Measurements from ENCODE around the gene LRFN3. TPM values are rescaled to one million over a fixed set of nuclear protein-coding genes. Genes with fewer than 3 reads are reported as not detected.

Gene LRFN3
- total and polyA plus RNA-seq, 2 of the 13 experiments (the other 11 are each of a cell fraction or from before 2014, with no cell fraction given), result 0.74 to 1.6 TPM

- POLR2A ChIA-PET, result no interaction called here
- WGBS (ENCODE audit: low lambda C conversion rate), result no CpG with 5 or more reads among the region's 5 CpGs
- no peaks in the 10 kb centered on the region for H3K9me3 ChIP-seq (ENCODE audit: low read length)
- H3K79me2 ChIP-seq (ENCODE audit: insufficient read depth, low read length), result no peaks in the 10 kb centered on the region
- intact Hi-C loops (cut with micrococcal nuclease; ENCODE audit: unreplicated experiment) (no loop called here), in situ Hi-C loops (cut with HindIII; ENCODE audit: extremely low pct_ligation_motif_present, low pct_unique_long_range_greater_than_20kb) (no loop called here)
- DNase-seq (ENCODE audit: low spot score) (no peak), FAIRE-seq (no peak), ATAC-seq (no peak)
- CTCF ChIA-PET (ENCODE audit: low intra/inter-chr PET ratio, low total read pairs), result no interaction called here
- BruUV-seq (replicated peaks), result no TSS peak
- H2AFZ ChIP-seq (ENCODE audit: low read length), result no peak overlapping the region
- H3K4me1 ChIP-seq (ENCODE audit: insufficient read depth, low read length), result peaks cover 10% of the 10 kb centered on the region
- no peak overlapping the region for H3K27ac ChIP-seq (ENCODE audit: extremely low read length, insufficient read depth, low read length)
- H3K4me3 ChIP-seq (replicated peaks in 1 of 3; ENCODE audit: insufficient read depth in 1 of 3, low read depth in 2 of 3, low read length in 3 of 3), result no peak overlapping the region
- H3K4me2 ChIP-seq (ENCODE audit: low read depth, low read length), result no peak overlapping the region
- H3K27me3 ChIP-seq (ENCODE audit: control insufficient read depth in 1 of 2, insufficient read depth in 2 of 2, low read length in 2 of 2), result peaks cover 0 to 39% of the 10 kb centered on the region in 2 experiments; a peak in 4 of 5 replicates
- H3K9ac ChIP-seq (ENCODE audit: insufficient read depth, low read depth, low read length), result no peak overlapping the region
- no peaks in the 10 kb centered on the region for H4K20me1 ChIP-seq (ENCODE audit: insufficient read depth, low read length)
- TF ChIP-seq CREBL2 (CRISPR knock-in tag; IDR thresholded peaks at IDR 0.05; ENCODE audit: borderline replicate concordance), result no peak
- no peak for TF ChIP-seq SNRNP70 (IDR thresholded peaks at IDR 0.05; ENCODE audit: low read depth, low read length)
- TF ChIP-seq ZNF331 (CRISPR knock-in tag; IDR thresholded peaks at IDR 0.05), result no peak
- no peak for TF ChIP-seq CBX5 (CRISPR knock-in tag; IDR thresholded peaks at IDR 0.05; ENCODE audit: borderline replicate concordance)
- no peak for TF ChIP-seq ZNF746 (CRISPR knock-in tag; IDR thresholded peaks at IDR 0.05)
- TF ChIP-seq ZNF878 (CRISPR knock-in tag; IDR thresholded peaks at IDR 0.05), result no peak
- no peak for TF ChIP-seq MXD3 (CRISPR knock-in tag; IDR thresholded peaks at IDR 0.05)
- no peak for TF ChIP-seq ETV5 (CRISPR knock-in tag; IDR thresholded peaks at IDR 0.05; ENCODE audit: borderline replicate concordance)
- TF ChIP-seq ETS1 (CRISPR knock-in tag; IDR thresholded peaks at IDR 0.05), result no peak
- TF ChIP-seq MAX (IDR thresholded peaks at IDR 0.05), result no peak
- no peak for TF ChIP-seq ZMAT5 (CRISPR knock-in tag; IDR thresholded peaks at IDR 0.05; ENCODE audit: borderline replicate concordance, low read depth)
- TF ChIP-seq ZNF761 (CRISPR knock-in tag; conservative IDR thresholded peaks at IDR 0.05), result no peak
- TF ChIP-seq RAD51 (IDR thresholded peaks at IDR 0.05; ENCODE audit: borderline replicate concordance), result no peak
- no peak for TF ChIP-seq ASH2L (IDR thresholded peaks at IDR 0.05; ENCODE audit: insufficient read length, low read depth, low read length)
- no peak for TF ChIP-seq ZBTB33 (CRISPR knock-in tag; IDR thresholded peaks at IDR 0.05)
- TF ChIP-seq PCBP2 (optimal IDR thresholded peaks at IDR 0.05; ENCODE audit: low read depth, low read length, poor library complexity, severe bottlenecking), result no peak
- no peak for TF ChIP-seq ZNF329 (CRISPR knock-in tag; IDR thresholded peaks at IDR 0.05; ENCODE audit: low read depth)
- TF ChIP-seq ATAD3A (CRISPR knock-in tag; IDR thresholded peaks at IDR 0.05), result no peak
- TF ChIP-seq ISL2 (CRISPR knock-in tag; IDR thresholded peaks at IDR 0.05), result no peak
- no peak for TF ChIP-seq ZNF432 (CRISPR knock-in tag; IDR thresholded peaks at IDR 0.05; ENCODE audit: borderline replicate concordance)
- no peaks in the 10 kb centered on the region for H3K36me3 ChIP-seq (replicated peaks in 1 of 2; ENCODE audit: control insufficient read depth in 1 of 2, insufficient read depth in 2 of 2, low read length in 2 of 2)
These were observed 49.9 kb downstream of the LRFN3 start for GRCh38 chr19:35986111-35986510.

Measured in HepG2 (cell line).